Measurements from ENCODE around the gene SMO.
A peak's percentile ranks its signal among the peaks of the same experiment; 100 is the strongest.
"Not testable (repeated sequence)": the region's sequence is repeated elsewhere in the genome, so short reads cannot be mapped to it uniquely, and the experiment has no call there.

SMO gene

GRCh38 chr7:129209067-129209926, 20.9 kb downstream of the SMO start:
- ATAC-seq (no peak), DNase-seq (no peak)

- DNase-seq = peak; percentile 85
- ATAC-seq = peak; percentile 73
Measured at GRCh38 chr7:129210256-129210988, 22.0 kb downstream of the SMO start.

GRCh38 chr7:129210989-129211312, 22.5 kb downstream of the SMO start:
- no peak for ATAC-seq

GRCh38 chr7:129212126-129212525, 23.7 kb downstream of the SMO start:
- no peak for DNase-seq
- no peak for ATAC-seq

More at GRCh38 chr7:129210989-129211312, 22.5 kb downstream of the SMO start:
- DNase-seq = no peak

- ATAC-seq = no peak
- DNase-seq = no peak
Measured at GRCh38 chr7:129212596-129212995, 24.2 kb downstream of the SMO start.

- no peak for DNase-seq
- ATAC-seq = no peak
Measured at GRCh38 chr7:129213828-129214227, 25.4 kb downstream of the SMO start.

- not testable (repeated sequence) for ATAC-seq, DNase-seq
Measured at GRCh38 chr7:129215691-129216090, 27.3 kb downstream of the SMO start.

- ATAC-seq, DNase-seq: not testable (repeated sequence)
Measured at GRCh38 chr7:129216101-129216715, 27.8 kb downstream of the SMO start.

GRCh38 chr7:129216821-129217416, 28.5 kb downstream of the SMO start:
- DNase-seq, ATAC-seq: not testable (repeated sequence)

GRCh38 chr7:129218514-129219062, 30.2 kb downstream of the SMO start:
- ATAC-seq (peak; percentile 82), DNase-seq (peak; percentile 84)

GRCh38 chr7:129219166-129219565, 30.7 kb downstream of the SMO start:
- not testable (repeated sequence) for ATAC-seq, DNase-seq

GRCh38 chr7:129222064-129222463, 33.6 kb downstream of the SMO start:
- no peak for DNase-seq
- no peak for ATAC-seq

- DNase-seq = peak; percentile 97
- peak; percentile 97 for ATAC-seq
Measured at GRCh38 chr7:129224251-129225205, 36.1 kb downstream of the SMO start, which contains the start of gene AHCYL2. TSS of gene AHCYL2 (plus strand) at chr7:129225030.

GRCh38 chr7:129225206-129225930, 36.9 kb downstream of the SMO start:
- DNase-seq (peak; percentile 64), ATAC-seq (peak; percentile 38)

- DNase-seq (no peak), ATAC-seq (no peak)
Measured at GRCh38 chr7:129225931-129226572, 37.6 kb downstream of the SMO start.

- no peak for DNase-seq
- no peak for ATAC-seq
Measured at GRCh38 chr7:129227646-129228578, 39.5 kb downstream of the SMO start.

GRCh38 chr7:129228633-129229032, 40.2 kb downstream of the SMO start:
- no peak for DNase-seq
- ATAC-seq = no peak

- DNase-seq (no peak), ATAC-seq (no peak)
Measured at GRCh38 chr7:129231666-129232065, 43.2 kb downstream of the SMO start.

GRCh38 chr7:129238546-129238945, 50.1 kb downstream of the SMO start:
- DNase-seq = no peak
- ATAC-seq = no peak
